Heart right ventricle (tissue), 16 donors: ENCODE measurements around the gene B3GNT9. TPM values are rescaled to one million over a fixed set of nuclear protein-coding genes. Genes with fewer than 3 reads are reported as not detected.
A peak's percentile ranks its signal among the peaks of the same experiment; 100 is the strongest.

Experiments used
- ATAC-seq, 8 donors: fragments of 200-7000 bp; cut with Tn5 transposase; one replicate each; pipeline ENCODE4 v1.9.1; 2020; ENCODE audit warnings: mild to moderate bottlenecking in 8 of 8, moderate library complexity in 8 of 8, moderate number of reproducible peaks in 1 of 8
- DNase-seq, 2 donors: peaks; one replicate each; pipeline ENCODE4 v3.0.0-alpha.2; 2020
- H3K27ac ChIP-seq, 10 donors: fragments of 200-600 bp; sonication (generic) in 2 of 10; one replicate each; pipeline versions ENCODE4 v1.5.0 to v1.8.0; 2020 to 2022; ENCODE audit warnings: mild to moderate bottlenecking in 3 of 10
- H3K27me3 ChIP-seq, 7 donors: fragments of 200-600 bp; one replicate each; pipeline ENCODE4 v1.8.0; 2021 to 2022; ENCODE audit warnings: mild to moderate bottlenecking in 2 of 7
- H3K36me3 ChIP-seq, 9 donors: fragments of 200-600 bp; sonication (generic) in 1 of 9; one replicate each; pipeline versions ENCODE4 v1.5.0 to v1.8.0; 2020 to 2022; ENCODE audit warnings: mild to moderate bottlenecking in 2 of 9
- H3K4me1 ChIP-seq, 9 donors: fragments of 200-600 bp; sonication (generic) in 1 of 9; one replicate each; pipeline versions ENCODE4 v1.5.0 to v1.8.0; 2020 to 2022; ENCODE audit warnings: mild to moderate bottlenecking in 4 of 9
- H3K4me3 ChIP-seq, 10 donors: fragments of 200-600 bp; sonication (generic) in 2 of 10; one replicate each; pipeline versions ENCODE4 v1.5.0 to v1.8.0; 2020 to 2022; ENCODE audit warnings: mild to moderate bottlenecking in 7 of 10, moderate library complexity in 2 of 10
- H3K9me3 ChIP-seq, 11 donors: fragments of 200-600 bp in 10 of 11; sonication (generic) in 2 of 11; one replicate each; pipeline versions ENCODE4 v1.5.0 to v1.8.0; 2013 to 2022; ENCODE audit warnings: mild to moderate bottlenecking in 2 of 11, control low read depth in 1 of 11, moderate library complexity in 1 of 11
- WGBS, 2 donors: extraction: QIAGEN DNeasy Blood & Tissue Kit; methylation state at CpG; one replicate each; pipeline ENCODE4 v1.1.7; 2013; ENCODE audit warnings: inconsistent platforms in 1 of 2; 5-methylcytosine and 5-hydroxymethylcytosine counted together
- intact Hi-C, 10 donors: fragments of 100-400 bp; cut with DNase I; formaldehyde crosslinking; loops; one replicate each; pipeline versions ENCODE4 v1.11.1 to v1.14.2; 2022
- polyA plus RNA-seq, 2 donors: library from polyadenylated mRNA; stranded (reverse); fragments of 200-250 nt; gene quantifications; one replicate each; pipeline ENCODE4 v1.2.3, GENCODE V29; 2013
- total RNA-seq, 10 donors: library from RNA; stranded (reverse); fragmentation: NEBNext Ultra II Directional in 3 of 10; extraction: Animal tissue kit (Norgen Biotek cat#: 25700) in 3 of 10; gene quantifications; one replicate each; pipeline versions ENCODE4 v1.2.1 to v1.2.4, GENCODE V29; 2021 to 2023
- TF ChIP-seq, protein P1 (sequence below), 9 donors: fragments of 200-600 bp; sonication (generic) in 2 of 9; IDR thresholded peaks; one replicate each; pipeline versions ENCODE4 v1.5.0 to v1.8.0; 2021 to 2022; ENCODE audit warnings: antibody characterized with exemption in 9 of 9, mild to moderate bottlenecking in 5 of 9, moderate library complexity in 1 of 9
- donor health status: Arrhythmogenic right ventricular cardiomyopathy.
- donor health status: ischemic (EF 13 %, LVEDD 7.1; RV severe dilation, severe dysfunction).
- donor health status: healthy with polysubstance abuse.
- donor health status: DM: no; HTN: yes; CAD: no.
- donor health status: DM: no; HTN: no; CAD: no.
- donor health status: ischemic (EF 25% LVEDD 6.9; RV normal size, moderate dysfunction).
- donor health status: ischemic (EF 25% LVEDD 5.7; RV mildly dilated, moderate dysfunction).
- donor health status: healthy.
- donor health status: DM: yes; HTN: yes; CAD: no.
- donor health status: Ischemic cardiomyopathy.
- donor health status: ischemic (EF 35%, LVEDD 5.7; RV mildly dilated, moderate dysfunction).
- donor health status: nonischemic (EF 11% LVEDD 7.7; RV severe dilation, severe dysfunction).
- donor health status: DM: yes; HTN: yes; CAD: no.
- donor health status: PGD.
- donor health status: ischemic (EF 29% LVEDD 5.4; RV normal size, mild dysfunction).
- donor health status: nonischemic (EF 23%, LVEDD 6.1; RV moderate dilation, normal function).

The B3GNT9 gene
- total and polyA plus RNA-seq, 12 donors = 5.4 to 19.1 (median 9.6) TPM

DNA sequence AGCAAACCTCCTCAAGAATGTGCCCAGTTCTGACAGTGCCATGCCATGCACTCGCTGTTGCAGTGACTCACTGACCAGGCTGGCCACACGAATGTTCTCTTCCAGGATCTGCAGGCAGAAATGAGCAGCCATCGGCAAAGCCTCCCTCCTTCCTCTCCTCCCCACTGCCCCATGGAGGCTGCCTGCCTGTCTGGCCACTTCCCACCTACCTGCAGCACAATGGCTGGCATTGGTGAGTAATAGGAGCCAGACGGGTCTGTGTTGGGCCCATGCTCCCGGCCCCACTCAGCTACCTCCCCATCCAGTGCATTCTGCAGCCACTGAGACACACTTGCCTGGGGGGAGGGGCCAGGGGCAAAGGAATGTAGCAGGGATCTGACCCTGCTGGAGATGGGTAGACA is 35.8 kb upstream of the B3GNT9 start:
- H3K9me3 ChIP-seq = no peaks in the 10 kb centered on the region
- TF ChIP-seq, protein P1, sequence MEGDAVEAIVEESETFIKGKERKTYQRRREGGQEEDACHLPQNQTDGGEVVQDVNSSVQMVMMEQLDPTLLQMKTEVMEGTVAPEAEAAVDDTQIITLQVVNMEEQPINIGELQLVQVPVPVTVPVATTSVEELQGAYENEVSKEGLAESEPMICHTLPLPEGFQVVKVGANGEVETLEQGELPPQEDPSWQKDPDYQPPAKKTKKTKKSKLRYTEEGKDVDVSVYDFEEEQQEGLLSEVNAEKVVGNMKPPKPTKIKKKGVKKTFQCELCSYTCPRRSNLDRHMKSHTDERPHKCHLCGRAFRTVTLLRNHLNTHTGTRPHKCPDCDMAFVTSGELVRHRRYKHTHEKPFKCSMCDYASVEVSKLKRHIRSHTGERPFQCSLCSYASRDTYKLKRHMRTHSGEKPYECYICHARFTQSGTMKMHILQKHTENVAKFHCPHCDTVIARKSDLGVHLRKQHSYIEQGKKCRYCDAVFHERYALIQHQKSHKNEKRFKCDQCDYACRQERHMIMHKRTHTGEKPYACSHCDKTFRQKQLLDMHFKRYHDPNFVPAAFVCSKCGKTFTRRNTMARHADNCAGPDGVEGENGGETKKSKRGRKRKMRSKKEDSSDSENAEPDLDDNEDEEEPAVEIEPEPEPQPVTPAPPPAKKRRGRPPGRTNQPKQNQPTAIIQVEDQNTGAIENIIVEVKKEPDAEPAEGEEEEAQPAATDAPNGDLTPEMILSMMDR (IDR thresholded peaks at IDR 0.05) = no peak
- intact Hi-C loops = loop anchor here in 6 of 10 donors (5.0 to 10.0 kb wide), 3 partner anchors 34 to 232 kb away; partner anchors contain the start of gene B3GNT9 (in 1 of the 6)
- peaks cover 17 to 52% (median 41%) of the 10 kb centered on the region in 9 donors for H3K4me1 ChIP-seq
- H3K36me3 ChIP-seq = no peaks in the 10 kb centered on the region
- H3K27me3 ChIP-seq = peaks cover 0 to 3% (median 0%) of the 10 kb centered on the region in 7 donors
- ATAC-seq (no peak), DNase-seq (no peak)
- no peak overlapping the region for H3K4me3 ChIP-seq
- no peak overlapping the region for H3K27ac ChIP-seq
- 45 to 57% methylated on average over 5 of the region's 5 CpGs for WGBS, 2 donors

DNA sequence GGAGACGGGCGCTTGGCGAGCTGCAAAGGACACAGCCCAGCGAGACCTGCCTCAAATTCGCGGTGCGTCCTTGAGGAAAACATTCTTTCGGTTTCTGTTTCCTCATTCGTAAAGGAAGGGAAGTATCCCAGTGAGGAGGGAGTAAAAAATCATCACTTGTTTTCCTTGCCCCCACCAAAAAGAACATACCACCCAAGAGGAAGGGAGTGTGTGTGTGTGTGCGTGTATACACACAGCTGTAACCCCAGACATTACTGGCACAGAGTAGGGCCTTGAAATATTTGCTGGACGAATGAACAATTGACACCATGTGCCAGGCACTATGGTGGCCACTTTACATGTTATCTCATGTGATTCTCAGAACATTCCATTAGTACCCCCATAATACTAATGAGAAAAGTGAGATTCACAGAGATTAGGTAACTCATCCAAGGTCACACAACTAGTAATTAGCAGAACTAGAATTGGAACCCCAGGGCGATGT is 34.9 kb upstream of the B3GNT9 start:
- H3K4me1 ChIP-seq = peaks cover 12 to 48% (median 32%) of the 10 kb centered on the region in 9 donors
- H3K27me3 ChIP-seq = peaks cover 0 to 3% (median 0%) of the 10 kb centered on the region in 7 donors
- DNase-seq (no peak), ATAC-seq (no peak)
- TF ChIP-seq, protein P1 (IDR thresholded peaks at IDR 0.05) = peak in 2 of 9 donors; percentile 5 to 9
- H3K27ac ChIP-seq = peak overlapping the region in 3 of 10 donors; percentile 12 to 29 (median 13)
- intact Hi-C loops = loop anchor here in 9 of 10 donors (1.0 to 10.0 kb wide), 8 partner anchors 30 to 231 kb away; partner anchors contain the start of gene B3GNT9 (in 2 of the 9)
- no peaks in the 10 kb centered on the region for H3K9me3 ChIP-seq
- 10 to 11% methylated on average over 12 of the region's 12 CpGs for WGBS, 2 donors
- H3K36me3 ChIP-seq = no peaks in the 10 kb centered on the region
- H3K4me3 ChIP-seq = peak overlapping the region in 8 of 10 donors; percentile 10 to 84 (median 75)

DNA sequence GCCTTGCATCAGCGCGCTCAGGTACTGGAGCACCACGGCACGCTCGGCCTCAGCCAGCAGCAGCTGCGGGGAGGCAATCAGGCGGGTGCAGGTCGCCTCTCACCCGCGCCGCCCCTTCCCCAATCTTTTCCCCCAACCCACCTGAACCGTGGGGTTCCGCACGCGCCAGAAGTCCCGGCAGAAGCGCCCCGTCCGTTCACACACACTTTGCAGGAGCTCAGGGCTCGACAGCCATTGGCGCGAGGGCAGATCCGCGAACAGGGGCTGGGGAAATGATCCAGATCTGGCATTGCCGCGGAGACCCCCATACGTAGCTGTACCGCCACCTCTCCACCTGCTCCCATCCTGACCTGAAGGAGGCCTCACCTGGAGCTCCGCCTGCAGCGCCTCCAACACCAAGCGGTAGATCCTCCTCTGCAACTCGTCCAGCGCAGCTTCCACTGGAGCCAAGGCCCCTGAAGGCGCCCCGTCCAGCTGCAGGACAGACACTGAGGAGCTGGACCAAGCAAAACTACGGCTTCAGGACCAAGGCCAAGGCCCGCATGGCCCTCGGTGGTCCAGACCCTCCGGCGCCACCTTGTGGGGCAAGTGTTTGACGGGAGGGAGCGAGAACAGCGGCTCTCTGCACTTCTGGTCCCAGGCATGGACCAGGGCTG is 34.3 kb upstream of the B3GNT9 start:
- peak overlapping the region in 9 of 10 donors; percentile 57 to 84 (median 73) for H3K4me3 ChIP-seq
- TF ChIP-seq, protein P1 (IDR thresholded peaks at IDR 0.05) = peak; percentile 75 to 92 (median 87)
- H3K9me3 ChIP-seq = no peaks in the 10 kb centered on the region
- peaks cover 12 to 48% (median 29%) of the 10 kb centered on the region in 9 donors for H3K4me1 ChIP-seq
- H3K27ac ChIP-seq = peak overlapping the region in 4 of 10 donors; percentile 12 to 97 (median 59)
- intact Hi-C loops = loop anchor here in 9 of 10 donors (1.0 to 10.0 kb wide), 9 partner anchors 30 to 230 kb away; partner anchors contain the start of genes B3GNT9 (in 2 of the 9), FHOD1 (in 1 of the 9) and SLC9A5 (in 1 of the 9)
- whole genome bisulfite sequencing, 2 donors = 12 to 21% methylated on average over 38 to 43 of the region's 43 CpGs
- H3K27me3 ChIP-seq = peaks cover 0 to 3% (median 0%) of the 10 kb centered on the region in 7 donors
- H3K36me3 ChIP-seq = peaks cover 0 to under 1% (median 0%) of the 10 kb centered on the region in 9 donors
- ATAC-seq = peak; percentile 47 to 74 (median 59)
- peak; percentile 93 for DNase-seq

DNA sequence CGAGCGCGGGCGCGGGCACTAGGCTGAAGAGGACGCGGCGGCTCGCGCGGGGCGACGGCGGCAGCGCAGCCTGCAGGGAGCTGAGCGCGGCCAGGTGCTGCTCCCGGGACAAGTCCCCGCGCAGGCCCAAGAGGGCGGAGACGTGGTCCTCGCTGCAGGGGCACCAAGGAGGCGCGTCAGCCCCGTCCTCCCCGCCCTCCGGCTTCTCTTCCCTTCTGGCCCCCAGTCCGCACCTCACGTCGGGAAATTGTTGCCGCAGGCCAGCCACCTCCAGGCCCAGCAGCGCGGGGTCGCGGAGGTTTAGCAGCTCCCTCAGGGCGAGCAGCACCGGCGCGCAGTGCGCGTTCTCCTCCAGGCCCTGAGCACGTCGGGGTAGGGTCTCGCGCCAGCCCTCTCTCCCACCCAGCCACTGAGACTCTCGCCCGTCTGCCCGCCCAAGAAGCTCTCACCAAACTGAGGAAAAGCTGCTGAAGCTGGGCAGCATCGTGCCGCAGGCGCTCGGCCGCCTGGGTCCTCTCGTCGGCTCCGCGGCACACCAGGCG is 33.7 kb upstream of the B3GNT9 start:
- TF ChIP-seq, protein P1 (IDR thresholded peaks at IDR 0.05) = no peak
- Histone ChIP-seq H3K4me1 (peaks cover 12 to 48% (median 29%) of the 10 kb centered on the region in 9 donors), H3K4me3 (peak overlapping the region; percentile 39 to 84 (median 72)), H3K36me3 (peaks cover 0 to 3% (median 0%) of the 10 kb centered on the region in 9 donors), H3K27ac (peak overlapping the region; percentile 89 to 99 (median 97)), H3K27me3 (peaks cover 0 to 3% (median 0%) of the 10 kb centered on the region in 7 donors), H3K9me3 (no peaks in the 10 kb centered on the region)
- ATAC-seq = peak in 6 of 8 donors; percentile 1 to 30 (median 4)
- 8 to 14% methylated on average over 59 of the region's 59 CpGs for WGBS, 2 donors
- DNase-seq = peak in 1 of 2 donors; percentile 40
- intact Hi-C loops = loop anchor here in 8 of 10 donors (2.0 to 10.0 kb wide), 5 partner anchors 34 to 230 kb away; partner anchors contain the start of genes B3GNT9 (in 1 of the 8), FHOD1 (in 1 of the 8) and SLC9A5 (in 1 of the 8)
